Astrocyte (in vitro differentiated cells and primary cell): ENCODE results near the gene NENF.
A peak's percentile ranks its signal among the peaks of the same experiment; 100 is the strongest.

Source experiments
- EZH2 ChIP-seq: IDR thresholded peaks from 2 replicates; pipeline ENCODE4 v1.6.1; 2012; ENCODE audit warnings: mild to moderate bottlenecking, low read length, inconsistent platforms; ENCODE audit not compliant: insufficient read depth
- TF ChIP-seq, protein P1 (sequence below): IDR thresholded peaks from 2 replicates; pipeline ENCODE4 v1.5.1; 2011; ENCODE audit warnings: low read depth, mild to moderate bottlenecking, inconsistent platforms, low read length, moderate library complexity; ENCODE audit not compliant: insufficient read depth

DNA sequence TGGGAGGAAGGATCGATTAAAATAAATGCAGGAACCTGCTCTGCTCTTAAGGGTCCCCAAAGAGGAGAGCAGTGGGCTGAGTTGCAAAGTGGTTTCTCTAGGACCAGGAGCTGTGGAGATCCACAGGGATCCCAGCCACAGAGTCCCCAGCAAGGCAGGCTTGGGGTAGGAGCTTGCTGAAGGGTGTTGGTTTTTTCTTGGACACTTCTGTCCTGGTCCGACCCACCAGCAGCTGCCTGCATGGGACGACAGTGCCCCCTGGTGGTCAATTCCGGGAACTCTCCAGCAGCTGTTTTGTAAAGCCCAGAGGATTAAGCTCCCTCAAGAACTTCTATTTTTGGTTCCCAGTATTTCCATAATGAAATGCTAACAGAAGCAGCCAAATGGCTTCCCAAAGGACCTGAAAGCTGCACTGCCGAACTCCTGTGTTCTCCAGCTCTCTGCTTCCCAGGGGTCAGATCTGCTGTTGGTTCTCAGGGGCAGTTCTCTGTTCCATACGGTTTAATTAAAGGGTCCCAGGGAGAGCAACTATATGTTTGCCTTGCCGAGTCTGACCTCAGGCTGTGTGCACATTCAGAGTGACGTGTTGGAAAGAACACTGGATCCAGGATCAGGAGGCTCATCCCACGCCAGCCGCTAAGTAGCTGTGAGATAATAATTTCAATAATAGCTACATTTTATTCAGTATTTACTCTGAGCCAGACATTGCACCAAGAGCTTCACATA lies 23.2 kb downstream of the NENF start:
- TF ChIP-seq EZH2 = no peak
- TF ChIP-seq, protein P1, sequence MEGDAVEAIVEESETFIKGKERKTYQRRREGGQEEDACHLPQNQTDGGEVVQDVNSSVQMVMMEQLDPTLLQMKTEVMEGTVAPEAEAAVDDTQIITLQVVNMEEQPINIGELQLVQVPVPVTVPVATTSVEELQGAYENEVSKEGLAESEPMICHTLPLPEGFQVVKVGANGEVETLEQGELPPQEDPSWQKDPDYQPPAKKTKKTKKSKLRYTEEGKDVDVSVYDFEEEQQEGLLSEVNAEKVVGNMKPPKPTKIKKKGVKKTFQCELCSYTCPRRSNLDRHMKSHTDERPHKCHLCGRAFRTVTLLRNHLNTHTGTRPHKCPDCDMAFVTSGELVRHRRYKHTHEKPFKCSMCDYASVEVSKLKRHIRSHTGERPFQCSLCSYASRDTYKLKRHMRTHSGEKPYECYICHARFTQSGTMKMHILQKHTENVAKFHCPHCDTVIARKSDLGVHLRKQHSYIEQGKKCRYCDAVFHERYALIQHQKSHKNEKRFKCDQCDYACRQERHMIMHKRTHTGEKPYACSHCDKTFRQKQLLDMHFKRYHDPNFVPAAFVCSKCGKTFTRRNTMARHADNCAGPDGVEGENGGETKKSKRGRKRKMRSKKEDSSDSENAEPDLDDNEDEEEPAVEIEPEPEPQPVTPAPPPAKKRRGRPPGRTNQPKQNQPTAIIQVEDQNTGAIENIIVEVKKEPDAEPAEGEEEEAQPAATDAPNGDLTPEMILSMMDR = peak; percentile 98
